HepG2 (cell line): ENCODE data around the gene ZNRF3. TPM values are rescaled to one million over a fixed set of nuclear protein-coding genes. Genes with fewer than 3 reads are reported as not detected.

Experiments
- GMEB2 ChIP-seq: IDR thresholded peaks from 2 replicates; pipeline ENCODE4 v1.6.1; 2016; ENCODE audit warnings: missing biosample characterization, missing genetic modification reagents, low read depth
- KMT2B ChIP-seq: IDR thresholded peaks from 2 replicates; pipeline ENCODE4 v1.6.1; 2016; ENCODE audit warnings: missing genetic modification reagents, missing compliant biosample characterization
- RFX3 ChIP-seq: IDR thresholded peaks from 2 replicates; pipeline ENCODE4 v1.6.1; 2016; ENCODE audit warnings: missing biosample characterization, missing genetic modification reagents
- RXRA ChIP-seq: sonication (generic); formaldehyde crosslinking; IDR thresholded peaks from 2 replicates; pipeline ENCODE4 v1.5.1; 2020; ENCODE audit warnings: missing genetic modification reagents
- SIN3B ChIP-seq: fragments of 150-350 bp; IDR thresholded peaks from 2 replicates; pipeline ENCODE4 v1.6.1; 2014; ENCODE audit warnings: low read length
- SP2 ChIP-seq: sonication (generic); formaldehyde crosslinking; IDR thresholded peaks from 2 replicates; pipeline ENCODE4 v1.5.1; 2020; ENCODE audit warnings: mild to moderate bottlenecking, missing genetic modification reagents
- ZBTB39 ChIP-seq: sonication (generic); formaldehyde crosslinking; IDR thresholded peaks from 2 replicates; pipeline ENCODE4 v1.5.0; 2020; ENCODE audit warnings: missing genetic modification reagents
- ZNF281 ChIP-seq: sonication (generic); formaldehyde crosslinking; IDR thresholded peaks from 2 replicates; pipeline ENCODE4 v1.4.0; 2020; ENCODE audit warnings: missing genetic modification reagents, borderline replicate concordance
- ZNF773 ChIP-seq: sonication (generic); formaldehyde crosslinking; IDR thresholded peaks from 2 replicates; pipeline ENCODE4 v1.4.0; 2020; ENCODE audit warnings: missing genetic modification reagents, borderline replicate concordance
- ZNF841 ChIP-seq: sonication (generic); formaldehyde crosslinking; IDR thresholded peaks from 2 replicates; pipeline ENCODE4 v1.8.1; 2023; ENCODE audit warnings: missing genetic modification reagents, borderline replicate concordance
- polyA plus RNA-seq, 8 experiments: library from polyadenylated mRNA; depleted of rRNA in 3 of 8; stranded (reverse) in 7 of 8; unstranded in 1 of 8; fragments of >200 nt; fragmentation: Illumina TruSeq in 4 of 8; extraction: Trizol in 4 of 8; gene quantifications; 2 replicates each; pipeline versions ENCODE4 v1.2.1 to v1.2.3, GENCODE V29; 2011 to 2016; ENCODE audit warnings: low read depth in 4 of 8, missing spikeins in 1 of 8, mixed read lengths in 1 of 8; ENCODE audit not compliant: insufficient read depth in 1 of 8
- total RNA-seq, 5 experiments: library from RNA; depleted of rRNA; stranded (reverse); fragments of >200 nt; fragmentation: Illumina TruSeq; extraction: Trizol; gene quantifications; 2 replicates each; pipeline ENCODE4 v1.2.3, GENCODE V29; 2016; ENCODE audit warnings: low read depth in 1 of 5
- TF ChIP-seq, protein P1 (sequence below): IDR thresholded peaks from 2 replicates; pipeline ENCODE4 v1.6.1; 2016; ENCODE audit warnings: missing genetic modification reagents, missing compliant biosample characterization
- TF ChIP-seq, protein P2 (sequence below): sonication (generic); formaldehyde crosslinking; IDR thresholded peaks from 2 replicates; pipeline ENCODE4 v1.4.0; 2020; ENCODE audit warnings: mild to moderate bottlenecking, missing genetic modification reagents, borderline replicate concordance
- TF ChIP-seq, protein P3 (sequence below): sonication (generic); formaldehyde crosslinking; IDR thresholded peaks from 2 replicates; pipeline ENCODE4 v1.8.0; 2022; ENCODE audit warnings: mild to moderate bottlenecking, missing genetic modification reagents, moderate library complexity

ZNRF3 gene
- total and polyA plus RNA-seq, 2 of the 13 experiments (the other 11 are each of a cell fraction or from before 2014, with no cell fraction given), result 20.3 to 36.7 TPM

- TF ChIP-seq, protein P1, sequence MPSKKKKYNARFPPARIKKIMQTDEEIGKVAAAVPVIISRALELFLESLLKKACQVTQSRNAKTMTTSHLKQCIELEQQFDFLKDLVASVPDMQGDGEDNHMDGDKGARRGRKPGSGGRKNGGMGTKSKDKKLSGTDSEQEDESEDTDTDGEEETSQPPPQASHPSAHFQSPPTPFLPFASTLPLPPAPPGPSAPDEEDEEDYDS (CRISPR knock-in tag), result peak; percentile 27; the same call in 1 of the 2 replicates
- TF ChIP-seq SIN3B (no peak), KMT2B (0 out of 2 replicates have a peak, but pooled peaks have one; percentile 27), ZBTB39 (CRISPR knock-in tag) (0 out of 2 replicates have a peak, but pooled peaks have one; percentile 45), ZNF773 (0 out of 2 replicates have a peak, but pooled peaks have one; percentile 27), RFX3 (CRISPR knock-in tag) (0 out of 2 replicates have a peak, but pooled peaks have one; percentile 10), ZNF281 (CRISPR knock-in tag) (peak; percentile 25; the same call in 1 of the 2 replicates), RXRA (CRISPR knock-in tag) (peak; percentile 95), ZNF841 (peak; percentile 81; the same call in 1 of the 2 replicates), SP2 (no peak), GMEB2 (CRISPR knock-in tag) (0 out of 2 replicates have a peak, but pooled peaks have one; percentile 31)
- TF ChIP-seq, protein P2, sequence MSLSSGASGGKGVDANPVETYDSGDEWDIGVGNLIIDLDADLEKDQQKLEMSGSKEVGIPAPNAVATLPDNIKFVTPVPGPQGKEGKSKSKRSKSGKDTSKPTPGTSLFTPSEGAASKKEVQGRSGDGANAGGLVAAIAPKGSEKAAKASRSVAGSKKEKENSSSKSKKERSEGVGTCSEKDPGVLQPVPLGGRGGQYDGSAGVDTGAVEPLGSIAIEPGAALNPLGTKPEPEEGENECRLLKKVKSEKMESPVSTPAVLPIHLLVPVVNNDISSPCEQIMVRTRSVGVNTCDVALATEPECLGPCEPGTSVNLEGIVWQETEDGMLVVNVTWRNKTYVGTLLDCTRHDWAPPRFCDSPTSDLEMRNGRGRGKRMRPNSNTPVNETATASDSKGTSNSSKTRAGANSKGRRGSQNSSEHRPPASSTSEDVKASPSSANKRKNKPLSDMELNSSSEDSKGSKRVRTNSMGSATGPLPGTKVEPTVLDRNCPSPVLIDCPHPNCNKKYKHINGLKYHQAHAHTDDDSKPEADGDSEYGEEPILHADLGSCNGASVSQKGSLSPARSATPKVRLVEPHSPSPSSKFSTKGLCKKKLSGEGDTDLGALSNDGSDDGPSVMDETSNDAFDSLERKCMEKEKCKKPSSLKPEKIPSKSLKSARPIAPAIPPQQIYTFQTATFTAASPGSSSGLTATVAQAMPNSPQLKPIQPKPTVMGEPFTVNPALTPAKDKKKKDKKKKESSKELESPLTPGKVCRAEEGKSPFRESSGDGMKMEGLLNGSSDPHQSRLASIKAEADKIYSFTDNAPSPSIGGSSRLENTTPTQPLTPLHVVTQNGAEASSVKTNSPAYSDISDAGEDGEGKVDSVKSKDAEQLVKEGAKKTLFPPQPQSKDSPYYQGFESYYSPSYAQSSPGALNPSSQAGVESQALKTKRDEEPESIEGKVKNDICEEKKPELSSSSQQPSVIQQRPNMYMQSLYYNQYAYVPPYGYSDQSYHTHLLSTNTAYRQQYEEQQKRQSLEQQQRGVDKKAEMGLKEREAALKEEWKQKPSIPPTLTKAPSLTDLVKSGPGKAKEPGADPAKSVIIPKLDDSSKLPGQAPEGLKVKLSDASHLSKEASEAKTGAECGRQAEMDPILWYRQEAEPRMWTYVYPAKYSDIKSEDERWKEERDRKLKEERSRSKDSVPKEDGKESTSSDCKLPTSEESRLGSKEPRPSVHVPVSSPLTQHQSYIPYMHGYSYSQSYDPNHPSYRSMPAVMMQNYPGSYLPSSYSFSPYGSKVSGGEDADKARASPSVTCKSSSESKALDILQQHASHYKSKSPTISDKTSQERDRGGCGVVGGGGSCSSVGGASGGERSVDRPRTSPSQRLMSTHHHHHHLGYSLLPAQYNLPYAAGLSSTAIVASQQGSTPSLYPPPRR (CRISPR knock-in tag), result peak; percentile 94
- TF ChIP-seq, protein P3, sequence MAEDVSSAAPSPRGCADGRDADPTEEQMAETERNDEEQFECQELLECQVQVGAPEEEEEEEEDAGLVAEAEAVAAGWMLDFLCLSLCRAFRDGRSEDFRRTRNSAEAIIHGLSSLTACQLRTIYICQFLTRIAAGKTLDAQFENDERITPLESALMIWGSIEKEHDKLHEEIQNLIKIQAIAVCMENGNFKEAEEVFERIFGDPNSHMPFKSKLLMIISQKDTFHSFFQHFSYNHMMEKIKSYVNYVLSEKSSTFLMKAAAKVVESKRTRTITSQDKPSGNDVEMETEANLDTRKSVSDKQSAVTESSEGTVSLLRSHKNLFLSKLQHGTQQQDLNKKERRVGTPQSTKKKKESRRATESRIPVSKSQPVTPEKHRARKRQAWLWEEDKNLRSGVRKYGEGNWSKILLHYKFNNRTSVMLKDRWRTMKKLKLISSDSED, result no peak
These were observed 40.7 kb downstream of the ZNRF3 start (continued) for GRCh38 chr22:28923826-28924732.
